PC-9 (cell line): Measurements from ENCODE around the gene HTR2B.

Experiments
- CTCF ChIP-seq: fragments of 200-600 bp; sonication (generic); conservative IDR thresholded peaks from 2 replicates; pipeline ENCODE4 v1.6.1; 2017; ENCODE audit warnings: mixed run types, antibody characterized with exemption, mild to moderate bottlenecking, moderate library complexity
- EZH2 ChIP-seq: fragments of 200-600 bp; sonication (generic); IDR thresholded peaks from 2 replicates; pipeline ENCODE4 v1.8.0; 2017; ENCODE audit warnings: antibody characterized with exemption, low read depth

GRCh38 chr2:231059756-231060155 lies 65.1 kb downstream of the HTR2B start:
- TF ChIP-seq CTCF, result no peak
- TF ChIP-seq EZH2, result no peak
